Trophoblast cell (in vitro differentiated cells and primary cell): ENCODE results near the gene LCE5A.
"Not testable (repeated sequence)": the region's sequence is repeated elsewhere in the genome, so short reads cannot be mapped to it uniquely, and the experiment has no call there.

Experiments used
- DNase-seq, 2 donors: peaks; one replicate each; pipeline ENCODE4 v3.0.0-alpha.2; 2016
- H2AFZ ChIP-seq: 2 replicates; pipeline ENCODE4 v1.6.1; 2013; ENCODE audit warnings: low read length, moderate library complexity, mild to moderate bottlenecking; ENCODE audit not compliant: insufficient read depth, poor library complexity
- H2AK5ac ChIP-seq: 2 replicates; pipeline ENCODE4 v1.6.1; 2013; ENCODE audit warnings: mild to moderate bottlenecking, low read length
- H2BK120ac ChIP-seq: 2 replicates; pipeline ENCODE4 v1.6.1; 2013; ENCODE audit warnings: low read length, mild to moderate bottlenecking, moderate library complexity; ENCODE audit not compliant: insufficient read depth, poor library complexity
- H2BK12ac ChIP-seq: 2 replicates; pipeline ENCODE4 v1.6.1; 2013; ENCODE audit warnings: mild to moderate bottlenecking, low read length, moderate library complexity
- H2BK5ac ChIP-seq: 2 replicates; pipeline ENCODE4 v1.6.1; 2013; ENCODE audit warnings: low read length, low read depth, moderate library complexity, mild to moderate bottlenecking; ENCODE audit not compliant: poor library complexity
- H3K14ac ChIP-seq: 2 replicates; pipeline ENCODE4 v1.6.1; 2013; ENCODE audit warnings: mild to moderate bottlenecking, low read length
- H3K18ac ChIP-seq: 2 replicates; pipeline ENCODE4 v1.6.1; 2013; ENCODE audit warnings: mild to moderate bottlenecking, low read length
- H3K23ac ChIP-seq: 2 replicates; pipeline ENCODE4 v1.6.1; 2013; ENCODE audit warnings: low read length
- H3K27ac ChIP-seq: 2 replicates; pipeline ENCODE4 v1.5.1; 2013; ENCODE audit warnings: low read depth, mild to moderate bottlenecking, inconsistent platforms, low read length, moderate library complexity
- H3K27me3 ChIP-seq: 2 replicates; pipeline ENCODE4 v1.6.1; 2013; ENCODE audit warnings: inconsistent platforms, mild to moderate bottlenecking, low read length, moderate library complexity; ENCODE audit not compliant: insufficient read depth
- H3K36me3 ChIP-seq, 2 experiments: 1 replicate in 1 of 2; 2 replicates in 1 of 2; pipeline ENCODE4 v1.6.1; 2013; ENCODE audit warnings: low read length in 2 of 2, mild to moderate bottlenecking in 2 of 2, moderate library complexity in 1 of 2; ENCODE audit not compliant: insufficient read depth in 2 of 2, control insufficient read depth in 1 of 2
- H3K4ac ChIP-seq: 2 replicates; pipeline ENCODE4 v1.6.1; 2013; ENCODE audit warnings: low read depth, mild to moderate bottlenecking, low read length, moderate library complexity
- H3K4me1 ChIP-seq, 2 experiments: 1 replicate in 1 of 2; 2 replicates in 1 of 2; pipeline ENCODE4 v1.6.1; 2013; ENCODE audit warnings: low read length in 2 of 2, mild to moderate bottlenecking in 2 of 2, moderate library complexity in 1 of 2; ENCODE audit not compliant: insufficient read depth in 2 of 2, control insufficient read depth in 1 of 2
- H3K4me2 ChIP-seq: 2 replicates; pipeline ENCODE4 v1.6.1; 2013; ENCODE audit warnings: inconsistent platforms, mild to moderate bottlenecking, low read length, moderate library complexity
- H3K4me3 ChIP-seq: 2 replicates; pipeline ENCODE4 v1.5.1; 2013; ENCODE audit warnings: mild to moderate bottlenecking, low read depth, low read length, inconsistent platforms
- H3K79me1 ChIP-seq: one replicate; pipeline ENCODE4 v1.6.1; 2013; ENCODE audit warnings: low read length
- H3K79me2 ChIP-seq: 2 replicates; pipeline ENCODE4 v1.6.1; 2013; ENCODE audit warnings: low read length, mild to moderate bottlenecking; ENCODE audit not compliant: control insufficient read depth, insufficient read depth, poor library complexity
- H3K9ac ChIP-seq: 2 replicates; pipeline ENCODE4 v1.6.1; 2013; ENCODE audit warnings: mild to moderate bottlenecking, low read length
- H3K9me3 ChIP-seq: 2 replicates; pipeline ENCODE4 v1.6.1; 2013; ENCODE audit warnings: low read depth, mild to moderate bottlenecking, control low read depth, inconsistent platforms, low read length; ENCODE audit not compliant: insufficient read depth
- H4K12ac ChIP-seq: 2 replicates; pipeline ENCODE4 v1.6.1; 2013; ENCODE audit warnings: low read depth, mild to moderate bottlenecking, low read length, moderate library complexity
- H4K8ac ChIP-seq: 2 replicates; pipeline ENCODE4 v1.6.1; 2013; ENCODE audit warnings: low read depth, mild to moderate bottlenecking, low read length, moderate library complexity
- H4K91ac ChIP-seq: one replicate; pipeline ENCODE4 v1.6.1; 2013; ENCODE audit warnings: low read depth, mild to moderate bottlenecking, low read length, moderate library complexity
- WGBS: extraction: QIAGEN DNeasy Blood & Tissue Kit; methylation state at CpG from one replicate; pipeline ENCODE4 v1.1.7; 2013; ENCODE audit warnings: missing lambda C conversion rate; ENCODE audit not compliant: insufficient read length, insufficient coverage; ENCODE audit errors: extremely low coverage; 5-methylcytosine and 5-hydroxymethylcytosine counted together

The LCE5A gene

DNA sequence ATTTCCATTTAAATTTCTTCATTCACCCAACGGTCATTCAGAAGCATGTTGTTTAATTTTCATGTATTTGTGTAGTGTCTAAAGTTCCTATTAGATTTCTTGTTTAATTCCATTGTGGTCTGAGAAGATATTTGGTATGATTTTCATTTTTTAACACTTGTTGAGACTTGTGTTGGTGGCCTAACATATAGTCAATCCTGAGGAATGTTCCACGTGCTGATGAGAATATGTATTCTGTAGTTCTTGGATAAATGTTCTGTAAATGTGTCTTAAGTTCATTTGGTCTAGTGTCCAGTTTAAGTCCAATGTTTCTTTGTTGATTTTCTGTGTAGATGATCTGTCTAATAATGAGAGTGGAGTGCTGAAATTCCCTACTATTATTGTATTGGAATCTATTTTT lies 22.7 kb upstream of the LCE5A start:
- Histone ChIP-seq H2AK5ac (no peak overlapping the region), H3K4me1 (no peaks in the 10 kb centered on the region), H4K91ac (no peak overlapping the region), H3K4ac (no peak overlapping the region), H3K36me3 (no peaks in the 10 kb centered on the region), H3K27me3 (no peaks in the 10 kb centered on the region), H2BK12ac (no peak overlapping the region), H3K9ac (no peak overlapping the region), H3K4me2 (no peak overlapping the region), H3K9me3 (peaks cover 8% of the 10 kb centered on the region), H3K79me1 (no peaks in the 10 kb centered on the region), H4K12ac (no peak overlapping the region), H2AFZ (no peak overlapping the region), H2BK120ac (no peak overlapping the region), H3K27ac (no peak overlapping the region), H4K8ac (no peak overlapping the region), H3K79me2 (no peaks in the 10 kb centered on the region), H3K14ac (no peak overlapping the region), H2BK5ac (no peak overlapping the region), H3K18ac (no peak overlapping the region), H3K4me3 (no peak overlapping the region), H3K23ac (no peak overlapping the region)
- DNase-seq = no peak
- WGBS = no CpG with 5 or more reads among the region's 2 CpGs

DNA sequence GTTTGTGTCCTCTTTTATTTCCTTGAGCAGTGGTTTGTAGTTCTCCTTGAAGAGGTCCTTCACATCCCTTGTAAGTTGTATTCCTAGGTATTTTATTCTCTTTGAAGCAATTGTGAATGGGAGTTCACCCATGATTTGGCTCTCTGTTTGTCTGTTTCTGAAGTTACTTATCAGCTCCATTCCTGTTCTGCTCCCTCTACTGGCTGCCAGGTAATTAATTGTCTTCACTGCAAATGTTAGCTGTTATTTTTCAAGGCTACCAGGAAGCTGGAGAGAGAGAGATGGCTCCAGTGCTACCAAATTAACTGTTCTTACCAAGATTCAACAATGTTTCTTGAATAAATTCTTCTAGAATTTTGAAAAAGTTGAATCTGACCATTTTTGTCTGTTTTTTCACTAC lies 19.1 kb upstream of the LCE5A start:
- H3K9me3 ChIP-seq, H2AK5ac ChIP-seq, H3K27ac ChIP-seq, H4K91ac ChIP-seq, H4K8ac ChIP-seq, H4K12ac ChIP-seq, H3K23ac ChIP-seq, H3K14ac ChIP-seq, H2BK5ac ChIP-seq, H2BK12ac ChIP-seq, H2BK120ac ChIP-seq, H3K27me3 ChIP-seq, H3K9ac ChIP-seq, H3K79me2 ChIP-seq, H3K79me1 ChIP-seq, H3K4me2 ChIP-seq, H3K4ac ChIP-seq, H3K4me1 ChIP-seq, H3K4me3 ChIP-seq, H2AFZ ChIP-seq, H3K18ac ChIP-seq, H3K36me3 ChIP-seq: not testable (repeated sequence)
- peak in 1 of 2 donors; percentile 42 for DNase-seq

DNA sequence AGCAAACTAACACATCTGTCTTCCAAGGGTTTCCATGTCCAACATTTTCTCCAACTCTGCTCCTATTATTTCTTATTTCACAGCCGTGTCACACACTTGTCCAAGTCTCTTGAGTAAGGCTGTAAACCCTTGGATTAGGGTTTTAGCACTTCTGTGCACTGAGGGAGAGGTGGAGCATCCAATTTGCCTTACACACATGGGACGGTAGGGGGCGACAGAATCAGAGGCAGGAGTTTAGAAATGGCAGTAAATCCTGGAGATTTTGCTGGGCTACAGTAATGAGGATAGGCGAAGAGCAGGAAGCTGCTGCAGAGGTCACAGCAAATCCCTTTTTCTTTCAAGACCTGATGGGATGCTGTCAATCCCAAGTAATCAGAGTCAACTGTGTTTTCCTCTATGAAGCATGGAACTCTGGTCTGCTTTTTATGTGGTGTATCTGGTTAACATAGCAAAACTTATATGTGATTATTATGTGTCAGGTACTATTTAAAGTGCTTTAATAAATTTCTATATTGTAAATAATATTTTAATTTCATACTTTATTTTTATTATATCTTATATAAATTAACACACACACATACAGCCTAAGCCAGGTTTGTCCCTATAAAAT lies 15.4 kb upstream of the LCE5A start:
- peak; percentile 58 to 80 for DNase-seq
- H2AK5ac ChIP-seq = no peak overlapping the region
- H4K8ac ChIP-seq = no peak overlapping the region
- no peak overlapping the region for H4K12ac ChIP-seq
- H3K27me3 ChIP-seq = no peaks in the 10 kb centered on the region
- H3K4me2 ChIP-seq = no peak overlapping the region
- peaks cover 21% of the 10 kb centered on the region for H3K9me3 ChIP-seq
- H2AFZ ChIP-seq = no peak overlapping the region
- no peaks in the 10 kb centered on the region for H3K79me1 ChIP-seq
- H3K23ac ChIP-seq = no peak overlapping the region
- no CpG with 5 or more reads among the region's 4 CpGs for WGBS
- no peak overlapping the region for H3K4me3 ChIP-seq
- no peaks in the 10 kb centered on the region for H3K4me1 ChIP-seq
- H2BK12ac ChIP-seq = no peak overlapping the region
- H2BK5ac ChIP-seq = no peak overlapping the region
- H2BK120ac ChIP-seq = no peak overlapping the region
- H3K27ac ChIP-seq = no peak overlapping the region
- no peak overlapping the region for H4K91ac ChIP-seq
- H3K14ac ChIP-seq = no peak overlapping the region
- no peaks in the 10 kb centered on the region for H3K36me3 ChIP-seq
- H3K9ac ChIP-seq = no peak overlapping the region
- H3K4ac ChIP-seq = no peak overlapping the region
- no peaks in the 10 kb centered on the region for H3K79me2 ChIP-seq
- H3K18ac ChIP-seq = no peak overlapping the region

DNA sequence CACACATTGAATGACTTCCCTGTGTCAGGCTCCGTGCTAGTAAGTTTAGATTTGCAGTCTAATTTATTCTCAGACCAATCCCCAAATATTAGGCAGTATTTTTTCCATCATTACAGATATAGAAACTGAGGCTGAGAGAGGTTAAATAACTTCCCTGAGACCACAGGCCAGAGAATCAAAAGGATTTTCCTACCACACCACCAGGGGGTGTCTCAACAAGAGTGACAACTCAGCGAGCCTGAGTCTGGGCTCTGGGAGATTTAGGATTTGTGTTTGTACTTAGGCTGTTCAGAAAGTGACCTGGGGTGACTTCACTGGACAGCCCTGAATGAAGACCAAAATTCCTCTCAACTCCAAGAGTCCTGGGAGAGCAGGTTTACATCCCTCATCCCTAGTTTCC lies 13.3 kb upstream of the LCE5A start:
- no CpG with 5 or more reads among the region's 2 CpGs for WGBS
- no peaks in the 10 kb centered on the region for H3K27me3 ChIP-seq
- no peak overlapping the region for H3K4ac ChIP-seq
- no peak overlapping the region for H4K12ac ChIP-seq
- H3K36me3 ChIP-seq = no peaks in the 10 kb centered on the region
- H3K14ac ChIP-seq = no peak overlapping the region
- H3K23ac ChIP-seq = no peak overlapping the region
- no peak overlapping the region for H3K4me2 ChIP-seq
- no peak overlapping the region for H3K9ac ChIP-seq
- H4K8ac ChIP-seq = no peak overlapping the region
- H3K9me3 ChIP-seq = peaks cover 34% of the 10 kb centered on the region
- H2BK5ac ChIP-seq = no peak overlapping the region
- no peaks in the 10 kb centered on the region for H3K4me1 ChIP-seq
- H3K4me3 ChIP-seq = no peak overlapping the region
- no peak overlapping the region for H2AFZ ChIP-seq
- peak in 1 of 2 donors; percentile 69 for DNase-seq
- H2BK12ac ChIP-seq = no peak overlapping the region
- no peak overlapping the region for H3K27ac ChIP-seq
- H3K18ac ChIP-seq = no peak overlapping the region
- no peaks in the 10 kb centered on the region for H3K79me2 ChIP-seq
- H3K79me1 ChIP-seq = no peaks in the 10 kb centered on the region
- no peak overlapping the region for H4K91ac ChIP-seq
- H2BK120ac ChIP-seq = no peak overlapping the region
- H2AK5ac ChIP-seq = no peak overlapping the region
